ENCODE results near the gene BORCS6.
A peak's percentile ranks its signal among the peaks of the same experiment; 100 is the strongest.

BORCS6 gene

GRCh38 chr17:8142887-8143580 is 46.9 kb downstream of the BORCS6 start:
- TF ChIP-seq GATA1 (IDR thresholded peaks at IDR 0.05; ENCODE audit: low read depth, low read length) = no peak
- TF ChIP-seq POLR2A (IDR thresholded peaks at IDR 0.05; ENCODE audit: low read length) = peak; percentile 42
- no peak for DNase-seq

DNA sequence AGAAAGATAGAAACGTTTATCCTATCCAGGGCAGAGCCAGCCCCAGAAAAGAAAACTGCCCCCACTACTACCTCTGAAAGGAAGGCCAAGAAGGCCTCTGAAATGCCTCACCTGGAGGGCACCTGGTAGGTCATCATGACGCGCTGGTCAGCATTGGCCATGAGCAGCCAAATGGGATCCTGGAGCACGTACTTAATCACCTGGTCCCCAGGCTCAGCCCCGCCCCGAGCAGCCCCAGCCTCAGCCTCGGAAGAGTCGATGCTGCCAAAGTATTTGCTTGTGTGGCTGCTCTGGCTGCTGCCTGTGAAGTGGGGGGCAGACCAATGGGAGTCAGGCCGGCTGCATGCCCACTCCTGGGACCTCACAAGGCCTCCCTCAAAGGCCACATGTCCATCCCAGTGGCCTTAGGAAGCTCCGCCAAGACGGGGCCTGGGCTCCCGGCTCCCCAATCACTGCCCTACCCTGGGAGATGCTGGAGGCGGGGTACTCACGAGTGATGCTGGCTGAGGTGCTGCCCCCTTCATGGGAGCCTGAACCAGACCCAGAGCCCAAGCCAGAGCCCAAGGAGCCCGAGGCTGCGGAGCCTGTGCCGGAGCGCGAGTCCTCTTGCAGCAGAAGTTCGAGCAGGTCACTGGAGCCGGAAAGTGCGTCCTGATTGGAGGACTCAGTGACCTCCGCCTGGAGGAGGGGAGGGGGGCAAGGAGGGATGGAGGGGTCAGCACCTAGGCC is 47.7 kb downstream of the BORCS6 start:
- TF ChIP-seq GATA1 (IDR thresholded peaks at IDR 0.05; ENCODE audit: low read depth, low read length) (no peak), POLR2A (IDR thresholded peaks at IDR 0.05; ENCODE audit: low read length) (peak; percentile 20)
- no peak for DNase-seq

- TF ChIP-seq POLR2A (IDR thresholded peaks at IDR 0.05; ENCODE audit: low read length) (no peak), GATA1 (IDR thresholded peaks at IDR 0.05; ENCODE audit: low read depth, low read length) (no peak)
- DNase-seq = no peak
Observed at GRCh38 chr17:8141741-8142140, 48.2 kb downstream of the BORCS6 start.

DNA sequence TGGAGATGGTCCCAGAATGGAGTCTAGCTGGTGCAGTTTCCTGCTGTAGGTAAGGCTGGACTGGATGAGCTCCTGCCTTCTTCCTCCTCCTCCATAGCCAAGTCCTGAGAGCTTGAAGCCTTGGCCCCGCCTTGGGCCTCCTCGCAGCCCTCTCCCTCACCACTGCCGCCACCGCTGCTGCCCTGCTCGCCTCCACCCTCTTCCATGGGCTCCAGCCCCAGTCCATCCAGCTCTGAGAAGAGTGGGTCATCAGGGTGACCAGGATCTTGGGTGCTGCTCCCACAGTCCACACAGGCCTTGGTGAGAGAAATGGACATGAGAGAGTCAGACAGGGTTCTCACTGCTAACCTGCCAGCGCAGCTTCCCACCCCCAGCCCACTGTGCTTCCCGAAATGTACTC is 48.9 kb downstream of the BORCS6 start:
- TF ChIP-seq GATA1 (IDR thresholded peaks at IDR 0.05; ENCODE audit: low read depth, low read length) (no peak), POLR2A (IDR thresholded peaks at IDR 0.05; ENCODE audit: low read length) (peak; percentile 15)

DNA sequence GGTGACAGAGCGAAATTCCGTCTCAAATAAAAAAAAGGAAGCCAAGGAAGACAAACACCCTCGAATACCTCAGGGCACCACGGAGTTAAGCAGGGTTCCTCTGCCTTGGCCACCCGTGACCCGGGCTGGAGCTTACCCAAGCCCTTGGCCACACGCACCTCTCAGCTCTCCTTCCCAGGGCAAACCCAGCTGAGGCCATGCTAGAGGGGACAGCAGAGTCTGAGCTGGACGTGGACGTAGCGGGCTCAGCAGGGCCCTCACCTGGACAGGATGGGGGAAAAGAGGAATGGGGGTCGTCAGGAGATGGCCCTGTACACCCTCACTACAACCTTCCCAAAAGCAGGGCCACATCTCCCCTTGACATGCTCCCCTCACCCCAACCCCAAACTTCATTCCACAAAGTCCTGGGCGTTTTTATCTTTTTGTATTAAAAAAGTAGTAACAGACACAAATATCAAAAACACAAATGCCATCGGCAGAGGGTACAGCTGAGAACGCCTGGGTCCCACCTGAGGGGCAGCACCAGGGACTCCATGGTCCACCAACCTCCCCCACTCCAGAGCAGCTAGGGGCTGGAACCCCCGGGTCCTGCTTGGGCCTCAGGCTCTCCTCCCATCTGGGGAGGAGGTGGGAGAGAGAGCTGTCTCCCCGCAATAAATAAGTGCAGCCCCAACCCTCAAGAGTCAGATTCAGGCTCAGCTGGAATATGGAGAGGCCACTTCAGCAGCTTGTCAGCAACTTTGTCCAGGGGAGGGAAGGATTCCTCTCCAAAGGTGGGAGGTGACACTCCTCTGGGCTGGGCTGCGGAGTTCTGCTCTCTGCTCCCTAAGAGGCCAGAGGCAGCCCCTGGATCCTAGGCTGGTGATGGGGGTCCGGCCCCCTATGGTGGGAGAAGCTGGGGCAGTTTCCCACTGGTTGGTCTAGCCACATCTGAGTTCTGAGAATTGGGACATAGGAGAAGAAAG is 49.6 kb downstream of the BORCS6 start:
- no peak for DNase-seq
- TF ChIP-seq POLR2A (IDR thresholded peaks at IDR 0.05; ENCODE audit: low read length) (peak; percentile 10), GATA1 (IDR thresholded peaks at IDR 0.05; ENCODE audit: low read depth, low read length) (no peak)

More for the DNA sequence above, 48.9 kb downstream of the BORCS6 start:
- no peak for DNase-seq

DNA sequence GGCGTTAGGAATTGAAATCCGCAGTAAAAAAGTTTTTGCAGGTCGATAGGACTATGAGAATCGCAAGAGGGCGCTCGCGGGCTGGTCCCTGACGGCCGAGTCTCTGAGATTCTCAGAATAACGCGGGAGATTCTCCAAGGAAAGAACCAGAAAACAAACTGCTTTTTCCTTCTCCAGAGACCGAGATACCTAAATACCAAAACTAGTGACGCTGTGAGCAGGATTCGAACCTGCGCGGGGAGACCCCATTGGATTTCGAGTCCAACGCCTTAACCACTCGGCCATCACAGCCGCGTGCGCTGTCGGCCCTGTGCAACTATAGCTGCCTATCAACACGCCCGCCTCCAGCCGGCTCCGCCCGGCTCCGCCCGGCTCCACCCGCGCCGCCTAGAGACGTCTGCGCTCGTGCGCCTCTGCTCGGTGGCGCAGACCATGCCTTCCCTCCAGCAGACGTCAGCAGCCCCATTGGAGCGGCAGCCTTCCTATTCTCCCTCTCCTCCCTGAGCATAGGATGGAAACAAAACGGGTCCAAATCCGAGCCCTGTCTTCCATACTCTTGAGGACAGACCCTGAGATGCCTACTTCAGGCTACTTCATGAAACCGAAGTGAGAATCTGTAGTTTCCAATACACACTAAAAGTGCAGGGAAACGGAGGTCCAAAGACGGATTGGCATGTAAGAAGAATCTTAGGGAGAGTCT is 51.2 kb downstream of the BORCS6 start:
- DNase-seq = peak; percentile 98 to 99
- no peak for TF ChIP-seq GATA1 (IDR thresholded peaks at IDR 0.05; ENCODE audit: low read depth, low read length)
- TF ChIP-seq POLR2A (IDR thresholded peaks at IDR 0.05; ENCODE audit: low read length) = peak; percentile 81

DNA sequence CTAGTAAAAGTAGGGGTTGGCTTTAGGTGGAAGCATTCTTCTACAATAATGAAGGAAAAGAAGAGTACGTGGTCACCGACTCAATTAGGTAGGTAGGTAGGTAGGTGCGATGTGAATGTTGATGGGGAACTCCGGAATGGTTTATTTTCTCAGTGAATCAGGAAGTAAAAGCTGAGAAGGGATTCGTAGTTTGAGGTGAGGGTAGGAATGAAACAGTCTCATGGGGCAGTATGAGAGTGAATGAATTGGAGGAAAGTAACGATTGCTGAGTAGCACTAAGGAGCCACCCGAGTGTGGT is 51.7 kb downstream of the BORCS6 start:
- TF ChIP-seq POLR2A (IDR thresholded peaks at IDR 0.05; ENCODE audit: low read length) = no peak
- no peak for TF ChIP-seq GATA1 (IDR thresholded peaks at IDR 0.05; ENCODE audit: low read depth, low read length)
- DNase-seq = no peak

Data from erythroblast (primary cell).